MCF 10A (cell line): Measurements from ENCODE around the gene PLPPR5. TPM values are rescaled to one million over a fixed set of nuclear protein-coding genes. Genes with fewer than 3 reads are reported as not detected.

Experiments
- BruUV-seq: library from RNA; stranded (reverse); fragments of 400-500 nt; replicated peaks from 2 replicates; lab custom pipeline; 2021; lab: Mats Ljungman, UMichigan
- CTCF ChIA-PET: fragments of 300-600 bp; sonication (Branson Sonifier 250); formaldehyde crosslinking; extraction: SDS; loops from one replicate; lab custom pipeline; 2021; ENCODE audit warnings: antibody characterized with exemption, inconsistent platforms; lab: Yijun Ruan, JAX
- POLR2A ChIA-PET: fragments of 300-600, 350-650 bp; sonication (Branson Sonifier 250); formaldehyde crosslinking; extraction: SDS; loops from one replicate; lab custom pipeline; 2020; ENCODE audit warnings: antibody characterized with exemption, inconsistent platforms; lab: Yijun Ruan, JAX
- DNase-seq: peaks from one replicate; pipeline ENCODE4 v3.0.0-alpha.2; 2018; ENCODE audit not compliant: unreplicated experiment
- H3K27ac Mint-ChIP-seq: one replicate; pipeline ENCODE4 v1.8.0; 2022; ENCODE audit warnings: mild to moderate bottlenecking, low read depth, mixed read lengths; ENCODE audit not compliant: unreplicated experiment
- H3K27me3 Mint-ChIP-seq: one replicate; pipeline ENCODE4 v1.8.0; 2022; ENCODE audit warnings: mixed read lengths; ENCODE audit not compliant: insufficient read depth, unreplicated experiment
- H3K36me3 Mint-ChIP-seq: one replicate; pipeline ENCODE4 v1.8.0; 2022; ENCODE audit warnings: mild to moderate bottlenecking, moderate library complexity, mixed read lengths; ENCODE audit not compliant: insufficient read depth, unreplicated experiment
- H3K4me1 Mint-ChIP-seq: one replicate; pipeline ENCODE4 v1.8.0; 2022; ENCODE audit warnings: mixed read lengths; ENCODE audit not compliant: insufficient read depth, unreplicated experiment
- H3K4me3 Mint-ChIP-seq: one replicate; pipeline ENCODE4 v1.8.0; 2022; ENCODE audit warnings: mild to moderate bottlenecking, moderate library complexity, mixed read lengths; ENCODE audit not compliant: unreplicated experiment
- H3K9me3 Mint-ChIP-seq: one replicate; pipeline ENCODE4 v1.8.0; 2022; ENCODE audit warnings: mixed read lengths; ENCODE audit not compliant: unreplicated experiment
- CTCF ChIP-seq: fragments of 200-600 bp; IDR thresholded peaks from one replicate; pipeline ENCODE4 v1.8.0; 2022; ENCODE audit warnings: antibody characterized with exemption, mild to moderate bottlenecking; ENCODE audit not compliant: unreplicated experiment
- intact Hi-C: fragments of 100-400 bp; cut with micrococcal nuclease; formaldehyde crosslinking; loops from 2 replicates; pipeline ENCODE4 v1.14.1; 2022
- total RNA-seq: library from RNA; stranded (reverse); gene quantifications from 2 replicates; pipeline ENCODE4 v1.2.3, GENCODE V29; 2022

Gene PLPPR5
- total RNA-seq, 1 experiment from 2014 or later = not detected

- Mint-ChIP-seq H3K4me3 (no peak overlapping the region), H3K27ac (no peak overlapping the region), H3K36me3 (no peaks in the 10 kb centered on the region), H3K4me1 (no peaks in the 10 kb centered on the region), H3K9me3 (peaks cover 8% of the 10 kb centered on the region), H3K27me3 (no peaks in the 10 kb centered on the region)
- TF ChIP-seq CTCF = no peak
- POLR2A ChIA-PET = no interaction called here
- DNase-seq = no peak
- no TSS peak for BruUV-seq
- CTCF ChIA-PET = no interaction called here
- intact Hi-C loops = no loop called here
Measured at GRCh38 chr1:98854137-98854536, 150.5 kb downstream of the PLPPR5 start.

- no peak for DNase-seq
- Mint-ChIP-seq H3K36me3 (no peaks in the 10 kb centered on the region), H3K4me3 (no peak overlapping the region), H3K27me3 (no peaks in the 10 kb centered on the region), H3K27ac (no peak overlapping the region), H3K9me3 (peaks cover 8% of the 10 kb centered on the region), H3K4me1 (no peaks in the 10 kb centered on the region)
- no TSS peak for BruUV-seq
- intact Hi-C loops = no loop called here
- CTCF ChIA-PET = interaction anchor here (0.6 to 0.7 kb wide), 3 partner anchors 26 to 118 kb away, joined by 3 to 4 read pairs (median 3); no protein-coding TSS in a partner anchor
- POLR2A ChIA-PET = no interaction called here
- no peak for TF ChIP-seq CTCF
Measured at GRCh38 chr1:98849969-98850636, 154.6 kb downstream of the PLPPR5 start.

GRCh38 chr1:98842241-98842640 is 162.4 kb downstream of the PLPPR5 start:
- no peaks in the 10 kb centered on the region for H3K9me3 Mint-ChIP-seq
- intact Hi-C loops = no loop called here
- DNase-seq = peak; percentile 1
- no peak overlapping the region for H3K27ac Mint-ChIP-seq
- CTCF ChIA-PET = interaction anchor here (0.6 kb wide), 1 partner anchor 408 kb away, joined by 3 read pairs; no protein-coding TSS in a partner anchor
- no TSS peak for BruUV-seq
- H3K4me3 Mint-ChIP-seq = no peak overlapping the region
- H3K4me1 Mint-ChIP-seq = peaks cover 6% of the 10 kb centered on the region
- no peaks in the 10 kb centered on the region for H3K36me3 Mint-ChIP-seq
- no peaks in the 10 kb centered on the region for H3K27me3 Mint-ChIP-seq
- POLR2A ChIA-PET = interaction anchor here (0.7 kb wide), 1 partner anchor 652 kb away, joined by 3 read pairs; no protein-coding TSS in a partner anchor
- TF ChIP-seq CTCF = no peak
